Left hindlimb (tissue), 1 donor: ENCODE results near the gene LAMA5.
"Not testable (repeated sequence)": the region's sequence is repeated elsewhere in the genome, so short reads cannot be mapped to it uniquely, and the experiment has no call there.

Experiments used
- DNase-seq: peaks from one replicate; pipeline ENCODE4 v3.0.0-alpha.2; 2018

LAMA5 gene

DNA sequence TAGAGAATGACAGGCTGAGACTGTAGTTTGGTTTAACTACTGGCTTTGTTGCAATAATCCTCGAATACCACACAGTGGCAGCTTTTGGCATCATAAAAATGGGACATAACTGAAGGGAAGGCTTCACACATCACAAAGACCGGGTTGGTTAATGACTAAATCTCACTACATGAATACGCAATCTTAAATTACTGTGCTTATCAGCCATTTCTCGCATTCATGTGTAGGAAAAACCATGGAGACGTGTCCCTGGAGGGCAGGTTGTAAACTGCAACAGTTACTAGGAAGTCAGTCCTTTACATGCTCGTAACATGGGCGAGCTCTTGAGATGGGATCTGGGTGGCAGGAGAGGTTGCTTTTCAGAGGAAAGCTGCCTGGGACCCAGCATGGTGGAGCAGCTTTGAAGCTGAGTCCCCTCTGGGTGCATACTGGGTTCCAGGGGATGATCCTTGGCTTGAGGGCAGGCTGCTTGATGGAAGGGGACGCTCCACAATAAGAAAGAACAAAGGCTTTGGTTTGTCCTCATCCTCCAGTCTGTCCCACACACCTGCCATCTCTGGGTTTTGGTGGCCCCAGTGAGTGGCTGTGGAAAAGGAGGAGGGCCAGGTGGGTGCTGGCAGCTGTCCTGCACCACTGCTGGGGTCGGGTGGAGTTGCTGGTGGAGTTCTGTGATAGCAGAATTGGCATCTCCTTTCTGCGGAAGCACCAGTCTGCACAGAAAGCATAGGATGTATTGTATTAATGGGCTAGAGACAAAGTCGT, 21.9 kb upstream of the LAMA5 start:
- DNase-seq, result no peak

DNA sequence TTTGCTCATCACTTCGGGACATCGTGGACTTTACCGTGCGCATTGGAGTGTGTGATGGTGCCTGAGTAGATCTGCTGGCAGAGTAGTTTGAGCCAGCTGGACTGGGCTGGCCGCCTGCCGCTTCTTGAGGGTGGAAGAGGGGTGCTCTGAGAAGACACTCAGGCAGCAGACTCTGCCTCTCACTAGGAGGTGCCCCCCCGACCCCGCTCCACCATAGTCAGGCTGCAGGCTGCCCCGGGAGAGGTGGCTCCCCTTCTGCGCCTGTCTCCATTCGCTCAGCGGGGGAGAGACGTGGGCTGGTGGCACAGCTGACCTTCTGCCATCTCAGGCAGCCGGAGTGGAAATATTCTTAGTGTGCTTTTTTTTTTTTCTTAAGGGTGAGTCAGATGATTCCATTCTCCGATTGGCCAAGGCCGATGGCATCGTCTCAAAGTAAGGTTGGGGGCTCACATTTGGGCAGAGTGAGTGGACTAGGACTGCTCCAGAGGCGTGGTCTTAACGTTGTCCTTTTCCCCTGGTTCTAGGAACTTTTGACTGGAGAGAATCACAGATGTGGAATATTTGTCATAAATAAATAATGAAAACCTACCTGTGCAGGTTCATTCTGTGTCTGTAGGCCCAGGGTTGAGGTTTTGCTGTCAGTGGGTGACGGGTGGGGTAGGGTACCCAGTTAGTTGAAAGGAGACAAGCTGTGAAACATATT, 21.0 kb upstream of the LAMA5 start:
- no peak for DNase-seq

DNA sequence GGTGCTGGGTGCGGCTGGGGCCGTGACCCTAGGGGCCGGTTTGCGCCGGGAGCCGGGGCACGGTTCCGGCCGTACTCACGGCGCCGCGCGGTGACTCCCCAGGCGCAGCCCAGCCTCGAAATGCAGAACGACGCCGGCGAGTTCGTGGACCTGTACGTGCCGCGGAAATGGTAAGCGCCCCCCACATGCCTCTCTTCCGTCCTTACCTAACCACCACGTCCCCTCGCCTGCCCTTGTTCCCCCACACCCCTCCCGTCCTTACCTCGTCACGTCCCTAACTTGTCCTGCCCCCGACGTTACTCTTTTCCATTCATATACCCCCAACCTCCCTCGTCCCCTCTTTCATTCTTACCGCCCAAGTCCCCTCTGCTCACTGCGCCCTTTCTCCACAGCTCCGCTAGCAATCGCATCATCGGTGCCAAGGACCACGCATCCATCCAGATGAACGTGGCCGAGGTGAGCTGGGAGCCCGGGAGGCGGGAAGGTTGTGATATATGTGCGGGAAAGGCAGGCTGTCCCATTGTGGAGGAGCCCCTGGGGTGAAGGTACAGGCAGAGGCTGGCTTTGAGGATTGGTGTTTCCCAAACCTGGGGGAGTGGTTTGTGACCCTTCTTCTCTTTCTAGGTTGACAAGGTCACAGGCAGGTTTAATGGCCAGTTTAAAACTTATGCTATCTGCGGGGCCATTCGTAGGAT, 20.3 kb upstream of the LAMA5 start:
- no peak for DNase-seq

DNA sequence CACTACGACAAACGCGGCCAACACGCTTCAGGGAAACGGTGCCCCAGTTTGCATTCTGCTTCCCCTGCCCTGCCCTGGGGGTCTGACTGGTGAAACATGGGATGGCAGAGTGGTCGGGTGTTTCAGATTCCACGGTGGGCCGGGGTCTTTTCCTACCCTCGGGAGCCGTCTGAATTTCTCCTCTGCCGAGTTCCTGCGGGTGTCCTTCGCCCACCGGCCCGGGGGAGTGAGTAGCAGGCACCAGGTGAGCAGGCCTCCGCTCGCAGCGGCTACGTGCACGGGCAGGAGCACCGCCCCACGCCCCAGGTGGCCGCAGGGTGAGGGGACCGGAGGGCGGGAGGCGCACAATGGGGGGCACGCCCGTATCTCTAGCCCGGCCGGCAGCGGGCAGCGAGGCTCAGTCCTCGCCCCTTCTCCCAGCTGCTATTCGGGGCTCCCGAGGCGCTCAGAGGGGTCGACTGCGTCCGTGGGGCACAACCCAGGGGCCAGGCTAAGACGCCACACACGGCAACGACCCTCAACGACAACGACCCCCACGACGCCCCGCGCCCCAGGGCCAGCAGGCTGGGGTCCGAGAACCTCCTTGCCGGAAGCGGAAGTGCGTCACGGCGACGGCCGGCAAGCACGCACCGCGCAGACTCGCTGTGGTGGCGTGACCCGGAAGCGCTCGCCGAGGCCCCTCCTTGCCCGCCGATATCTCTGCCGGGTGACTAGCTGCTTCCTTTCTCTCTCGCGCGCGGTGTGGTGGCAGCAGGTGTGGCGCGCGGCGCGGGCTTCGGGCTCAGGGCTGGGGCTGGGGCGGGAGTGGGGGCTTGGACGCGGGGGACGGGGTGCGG, 19.5 kb upstream of the LAMA5 start, which contains the start of gene RPS21:
TSS of gene RPS21 (plus strand) at position 721 of the 836 bp plus-strand sequence. CDS start 236 bp downstream, outside the sequence.
- DNase-seq, result peak; percentile 95

DNA sequence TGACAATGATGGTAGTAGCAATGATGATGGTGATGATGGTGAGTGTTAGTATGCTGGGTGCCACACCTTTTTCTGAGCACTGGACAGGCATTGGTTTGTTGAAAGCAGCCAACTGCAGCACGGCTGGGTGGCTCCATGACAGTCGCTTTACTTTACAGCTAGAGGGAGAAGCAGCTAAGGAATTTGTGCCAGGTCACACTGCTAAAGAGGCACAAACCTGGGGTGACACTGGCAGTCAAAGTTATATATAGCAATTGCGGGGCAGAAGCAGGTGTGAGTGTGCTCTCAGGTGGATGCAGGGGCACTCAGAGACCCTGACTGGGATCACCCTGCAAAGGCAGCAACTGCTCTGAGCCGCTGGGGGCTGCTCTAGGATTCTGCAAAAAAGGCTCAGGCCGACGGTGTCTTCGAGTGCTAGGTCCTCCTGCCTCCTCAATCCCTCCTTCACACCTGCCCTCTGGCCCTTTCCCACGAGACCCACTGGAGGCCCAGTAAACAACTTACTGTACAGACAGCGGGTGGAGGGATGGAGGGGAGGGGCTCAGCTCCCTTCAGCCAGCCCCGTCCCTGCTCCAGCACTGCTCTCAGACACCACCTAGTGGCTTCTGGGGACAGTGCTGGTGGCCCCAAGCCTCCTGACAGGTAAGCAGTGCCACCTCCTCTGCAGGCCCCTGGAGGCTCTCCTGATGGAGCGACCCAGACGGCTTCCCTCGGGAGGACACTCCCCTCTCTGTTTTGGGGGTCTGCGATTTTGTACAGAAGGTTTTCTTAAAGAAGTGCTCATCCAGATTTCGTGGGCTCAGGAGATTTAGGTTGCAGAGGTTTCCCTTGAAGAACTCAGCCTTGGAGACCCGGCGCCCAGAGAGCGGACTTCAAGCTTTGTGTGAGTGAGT, 15.4 kb upstream of the LAMA5 start:
- DNase-seq, result peak; percentile 76

DNA sequence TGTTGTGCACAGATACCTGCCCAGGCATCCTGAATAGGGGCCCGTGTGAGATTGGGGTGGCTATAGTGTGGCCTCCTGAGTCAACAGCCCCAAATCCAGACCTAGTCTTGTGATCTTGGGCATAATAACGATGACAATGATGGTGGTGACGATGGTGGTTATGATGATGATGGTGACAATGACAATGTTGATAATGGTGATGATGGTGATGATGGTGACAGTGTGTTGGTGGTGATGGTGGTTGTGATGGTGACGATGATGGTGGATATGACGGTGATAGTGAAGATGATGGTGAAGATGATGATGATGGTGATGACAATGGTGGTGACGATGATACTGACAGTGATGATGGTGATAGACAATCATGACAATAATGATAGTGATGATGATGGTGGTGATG, 14.7 kb upstream of the LAMA5 start:
- no peak for DNase-seq

DNA sequence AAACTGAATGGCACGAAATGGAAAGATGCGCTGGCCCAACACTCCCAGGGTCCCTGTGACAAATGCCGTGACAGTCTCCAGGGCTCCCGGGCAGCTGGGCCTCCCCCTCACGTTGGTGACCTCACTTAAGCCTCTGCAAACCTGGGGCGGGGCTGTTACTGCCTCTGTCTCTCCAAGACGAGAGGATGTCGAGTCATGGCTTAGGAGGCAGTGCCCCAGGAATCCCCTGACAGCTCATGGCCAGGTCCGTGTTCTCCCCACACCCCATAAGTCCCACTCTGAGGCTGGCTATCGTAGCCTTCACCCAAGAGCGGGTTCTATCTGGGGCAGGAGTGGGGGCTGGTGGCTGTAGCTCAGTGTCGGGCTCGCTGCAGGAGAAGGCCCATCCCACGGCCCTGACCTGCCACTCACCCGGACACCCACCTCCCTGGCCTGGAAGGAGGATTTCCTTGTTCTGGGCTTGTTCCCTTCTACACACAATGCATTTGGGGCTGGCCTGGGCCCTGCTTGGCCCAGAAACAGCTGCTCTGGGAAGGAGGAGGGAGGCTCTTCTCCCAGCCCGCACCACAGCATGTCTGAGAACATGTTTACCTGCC, 14.2 kb upstream of the LAMA5 start:
- no peak for DNase-seq

DNA sequence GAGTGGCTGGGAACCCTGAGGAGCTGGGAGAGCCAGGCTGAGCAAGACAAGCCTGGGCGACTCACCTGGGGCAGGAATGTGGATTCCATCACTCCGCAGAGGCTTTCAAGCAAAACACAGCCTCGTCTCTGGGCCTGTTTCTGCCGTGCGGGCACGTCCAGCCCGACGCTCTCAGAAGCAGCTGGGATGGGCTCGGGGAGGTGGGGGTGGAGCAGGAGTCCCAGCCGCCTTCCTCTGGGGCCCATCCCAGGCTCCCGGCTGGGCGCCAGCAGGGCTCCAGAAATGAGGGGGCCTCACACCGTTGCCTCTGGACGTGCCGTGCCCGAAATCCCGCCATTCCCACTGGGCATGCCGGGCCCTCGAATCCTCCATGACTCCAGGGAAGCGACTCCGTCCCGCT, 11.1 kb upstream of the LAMA5 start:
- DNase-seq, result no peak

DNA sequence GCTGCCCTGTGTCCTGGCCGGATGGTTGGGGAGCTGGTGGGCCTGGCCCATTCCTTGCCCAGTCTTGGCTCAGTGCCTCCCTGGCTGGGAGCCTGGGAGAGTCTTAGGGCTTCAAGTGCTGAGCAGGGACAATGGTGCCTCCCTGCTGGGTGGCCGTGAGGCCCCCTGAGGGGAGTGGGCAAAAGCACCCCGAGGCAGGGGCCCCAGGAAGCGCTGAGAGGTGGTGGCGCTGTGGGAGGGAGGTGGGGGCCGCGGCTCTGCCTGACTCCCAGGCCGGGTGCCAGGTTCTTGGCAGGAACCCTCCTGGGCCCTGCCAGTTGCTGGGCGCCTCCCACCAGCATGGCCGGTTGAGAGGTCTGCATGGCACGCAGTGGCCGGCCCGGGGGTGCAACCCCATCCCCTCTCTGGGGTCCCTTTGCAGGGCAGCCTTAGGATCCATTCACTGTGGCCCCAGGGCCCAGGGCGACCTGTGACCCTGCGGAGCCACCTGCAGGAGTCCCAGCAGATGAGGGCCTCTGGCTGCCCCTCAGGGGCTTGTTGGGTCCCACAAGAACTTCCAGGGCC, 10.6 kb upstream of the LAMA5 start:
- no peak for DNase-seq

DNA sequence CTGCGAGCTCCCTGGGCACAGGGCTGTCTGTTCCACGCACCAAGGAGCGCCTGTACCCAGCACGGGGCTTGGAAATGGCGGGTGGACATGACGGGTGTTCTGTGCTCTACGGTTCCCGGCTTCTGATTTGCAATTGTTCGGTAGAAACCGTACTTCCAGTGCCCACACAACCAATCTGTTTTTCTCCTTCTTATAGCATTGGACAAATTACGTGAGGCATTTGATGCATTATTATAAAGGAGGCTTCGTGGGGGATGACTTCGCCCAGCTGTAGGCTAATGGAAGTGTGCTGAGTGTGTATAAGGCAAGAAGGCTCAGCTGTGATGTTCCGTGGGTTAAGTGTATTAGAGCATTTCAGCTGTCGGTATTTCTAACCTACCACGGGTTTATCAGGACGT, 10.0 kb upstream of the LAMA5 start:
- no peak for DNase-seq

DNA sequence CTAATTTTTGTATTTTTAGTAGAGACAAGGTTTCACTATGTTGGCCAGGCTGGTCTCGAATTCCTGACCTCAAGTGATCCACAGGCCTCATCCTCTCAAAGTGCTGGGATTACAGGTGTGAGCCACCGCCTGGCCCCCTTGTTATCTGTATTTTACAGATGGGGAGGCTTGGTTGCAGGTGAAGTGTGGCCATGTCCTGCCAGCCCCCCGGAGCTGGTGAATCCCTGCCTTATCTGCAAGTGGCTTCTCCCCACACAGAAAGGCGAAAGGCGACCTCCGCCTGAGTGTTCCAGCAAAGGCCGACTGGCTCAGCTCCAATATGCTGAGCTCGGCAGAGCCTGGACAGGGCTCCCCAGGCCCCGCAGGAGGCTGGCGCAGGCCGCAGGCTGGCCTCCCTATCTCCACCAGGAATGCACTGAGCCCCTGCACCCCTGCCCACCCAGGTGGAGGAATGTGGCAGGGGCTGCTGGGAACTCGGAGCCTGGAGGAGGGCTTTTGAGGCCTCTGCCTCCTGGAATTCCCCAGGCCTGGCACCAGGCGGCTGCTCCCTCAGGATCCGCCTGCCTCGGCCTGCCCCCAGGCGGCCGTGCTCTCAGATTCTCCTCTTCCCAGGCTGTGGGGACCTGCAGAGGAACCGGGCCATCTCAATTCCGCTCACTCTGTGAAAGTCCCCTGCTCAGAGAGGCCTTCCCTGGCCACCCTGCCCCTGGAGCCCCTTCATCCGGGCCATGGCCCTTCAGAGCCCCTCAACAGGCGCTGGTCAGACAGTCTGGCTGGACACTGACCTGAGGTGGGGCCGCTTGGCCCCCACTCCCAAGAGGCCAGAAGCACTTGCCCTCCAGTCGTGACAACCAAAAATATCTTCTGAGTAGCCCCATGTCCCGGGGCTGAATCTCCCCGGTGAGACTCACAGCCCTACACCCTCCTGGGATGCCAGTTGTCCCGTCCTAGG, 9.3 kb upstream of the LAMA5 start:
- DNase-seq, result no peak

DNA sequence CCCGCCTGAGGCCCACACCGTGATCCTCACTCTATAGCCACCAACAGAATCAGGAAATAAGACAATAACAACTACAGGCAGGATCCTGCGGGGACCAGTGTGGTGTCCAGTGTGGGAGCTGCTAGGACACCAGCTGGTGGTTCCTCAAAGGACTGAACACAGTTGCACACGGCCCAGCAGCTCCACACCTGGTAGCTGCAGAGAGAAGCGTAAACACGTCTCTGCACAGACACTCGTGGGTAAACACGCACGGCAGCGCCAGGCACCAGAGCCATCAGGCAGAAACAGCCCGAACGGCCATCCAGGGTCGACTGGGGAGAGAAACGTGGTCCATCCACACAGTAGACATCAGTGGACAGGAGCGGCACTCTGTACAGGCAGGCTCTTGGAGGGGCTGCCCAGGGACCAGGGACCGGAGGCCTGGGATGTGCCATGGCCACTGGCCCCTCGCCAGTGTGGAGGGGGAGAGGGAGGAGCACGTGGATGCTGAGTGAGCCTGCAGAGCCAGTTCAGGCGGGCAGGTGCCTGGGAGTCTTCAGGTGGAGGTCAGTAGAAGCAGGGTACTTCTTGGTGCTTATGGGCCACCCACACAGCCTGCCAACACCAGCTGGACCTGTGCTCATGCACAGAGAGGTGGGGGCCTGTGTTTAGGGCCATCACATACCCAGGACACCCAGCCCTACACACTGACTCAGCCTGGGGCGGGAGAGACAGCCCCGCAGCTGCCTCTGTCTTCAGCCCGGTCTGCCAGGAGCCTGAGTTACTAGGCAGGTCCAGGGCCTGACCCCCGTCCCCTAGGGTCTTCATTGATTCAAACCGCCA, 7.4 kb upstream of the LAMA5 start:
- no peak for DNase-seq

DNA sequence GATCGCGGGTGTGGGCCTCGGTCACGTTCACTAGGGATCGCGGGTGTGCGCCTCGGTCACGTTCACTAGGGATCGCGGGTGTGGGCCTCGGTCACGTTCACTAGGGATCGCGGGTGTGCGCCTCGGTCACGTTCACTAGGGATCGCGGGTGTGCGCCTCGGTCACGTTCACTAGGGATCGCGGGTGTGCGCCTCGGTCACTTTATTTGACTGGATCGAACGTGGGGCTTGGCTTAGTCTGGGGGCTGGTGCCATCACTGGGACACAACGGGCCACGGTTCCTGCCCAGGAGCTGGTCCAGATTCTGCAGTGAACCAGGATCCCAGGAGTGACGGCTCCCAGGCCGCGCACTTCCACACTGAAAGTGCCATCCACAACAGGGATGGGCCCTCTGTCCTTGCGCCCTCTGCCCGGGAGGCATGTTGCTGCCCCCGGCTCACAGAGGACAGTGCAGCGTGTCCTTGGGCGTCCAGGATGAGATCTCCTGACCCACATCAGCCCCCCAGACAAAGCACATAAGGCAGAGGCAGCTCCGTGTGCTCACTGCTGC, 6.6 kb upstream of the LAMA5 start:
- DNase-seq, result not testable (repeated sequence)

DNA sequence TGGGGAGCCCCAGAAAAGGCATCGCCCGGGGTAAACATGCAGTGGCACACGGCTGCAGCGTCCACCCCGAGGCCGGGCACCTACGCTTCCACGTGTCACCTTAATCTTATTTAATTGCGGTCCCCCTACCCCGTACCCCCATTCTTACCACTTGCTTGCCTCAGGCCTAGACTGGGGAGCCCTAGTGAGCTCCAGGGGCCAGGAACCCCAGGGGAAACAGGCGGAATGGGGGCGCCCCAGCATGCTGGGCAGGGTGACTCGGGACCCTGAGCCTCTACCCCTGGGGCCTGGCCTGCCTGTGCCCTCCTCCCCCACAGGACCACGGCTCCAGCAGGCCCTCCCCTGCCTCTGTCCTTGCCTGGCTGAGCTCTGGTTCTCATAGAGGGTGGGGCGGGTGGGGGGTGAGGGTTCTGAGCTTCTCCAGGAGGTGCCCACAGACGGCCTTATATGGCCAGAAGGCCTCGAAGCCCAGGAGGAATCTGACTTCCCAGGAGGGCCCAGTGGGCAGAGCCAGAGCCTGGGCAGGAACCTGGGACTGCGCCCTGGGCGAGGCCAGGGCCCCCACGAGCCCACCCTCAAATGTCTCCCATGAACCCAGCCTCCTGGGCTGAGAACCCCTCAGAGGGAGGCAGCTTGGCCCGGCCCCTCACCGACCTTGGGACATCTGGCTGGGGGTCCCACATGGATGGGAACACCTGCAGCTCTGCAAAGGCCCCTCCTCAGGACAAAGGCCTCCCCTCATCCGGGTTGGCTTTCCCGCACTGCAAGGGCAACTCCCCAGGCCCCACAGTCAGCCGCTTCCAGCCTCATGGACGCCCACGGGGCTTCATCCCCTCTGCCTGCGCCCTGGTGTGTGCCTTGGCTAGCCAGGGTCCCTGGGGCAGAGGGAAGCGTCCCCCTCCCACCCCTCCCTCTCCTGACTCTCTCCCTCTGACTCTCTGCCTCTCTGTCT, 5.2 kb upstream of the LAMA5 start:
- no peak for DNase-seq

DNA sequence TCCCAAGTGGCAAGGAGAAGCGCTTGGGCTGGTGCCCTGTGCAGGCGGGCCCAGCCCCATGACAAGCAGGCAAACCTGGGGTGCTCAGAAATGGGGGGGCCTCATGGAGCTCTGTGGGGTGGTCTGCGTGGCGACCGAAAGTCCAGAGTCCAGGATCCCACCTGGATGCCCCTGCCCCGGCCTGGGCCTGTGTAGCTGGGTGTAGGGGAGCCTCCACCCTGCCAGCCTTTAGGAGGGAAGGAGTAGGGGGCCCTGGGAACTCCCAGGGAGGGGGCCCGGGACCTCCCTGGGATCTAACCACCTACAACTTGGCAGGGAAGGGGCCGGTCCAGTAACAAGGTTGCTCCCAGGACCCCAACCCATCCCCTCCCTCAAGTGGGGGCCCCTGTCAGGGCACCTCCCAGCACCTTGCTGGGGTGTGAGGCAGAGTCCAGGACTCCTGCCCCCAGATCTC, 4.5 kb upstream of the LAMA5 start:
- no peak for DNase-seq

DNA sequence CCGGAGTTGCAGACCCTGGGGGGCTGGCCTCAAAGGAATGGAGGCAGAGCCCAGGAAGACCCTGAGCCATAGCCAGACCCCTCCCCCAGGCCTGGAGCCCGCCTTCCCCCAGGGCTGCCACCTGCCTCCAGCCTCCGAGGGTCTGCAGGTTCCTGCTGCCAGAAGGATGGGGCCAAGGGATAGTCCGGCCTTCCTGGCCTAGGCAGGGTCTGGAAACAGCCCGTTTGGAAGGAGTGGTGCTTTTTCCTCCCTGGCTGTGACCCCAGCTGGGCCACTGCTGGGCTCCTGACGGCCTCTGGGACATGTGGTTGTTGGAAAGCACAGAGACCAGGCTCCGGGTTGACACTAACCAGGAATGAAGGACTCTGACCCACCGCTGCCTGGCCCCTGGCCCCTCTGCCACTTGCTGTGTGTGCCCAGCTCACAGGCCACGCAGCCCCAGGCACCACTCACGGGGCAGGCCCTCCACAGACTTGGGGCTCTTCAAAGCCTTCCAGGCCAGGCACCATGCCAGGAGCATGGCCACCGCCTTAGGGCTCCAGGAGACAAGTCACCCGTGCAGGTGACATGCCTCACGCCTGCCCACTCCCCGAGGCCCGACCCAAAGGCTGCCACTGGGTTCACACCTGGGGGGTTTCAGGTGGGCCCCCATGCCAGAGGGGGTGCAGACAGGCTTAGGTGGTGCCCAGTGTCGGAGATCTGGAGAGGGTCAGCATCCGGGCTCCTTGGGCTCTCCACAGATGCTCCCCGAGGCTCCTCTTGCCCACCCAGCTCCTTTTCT, 3.9 kb upstream of the LAMA5 start:
- DNase-seq, result no peak
